ENCODE results near the gene ANTXR2.

DNA sequence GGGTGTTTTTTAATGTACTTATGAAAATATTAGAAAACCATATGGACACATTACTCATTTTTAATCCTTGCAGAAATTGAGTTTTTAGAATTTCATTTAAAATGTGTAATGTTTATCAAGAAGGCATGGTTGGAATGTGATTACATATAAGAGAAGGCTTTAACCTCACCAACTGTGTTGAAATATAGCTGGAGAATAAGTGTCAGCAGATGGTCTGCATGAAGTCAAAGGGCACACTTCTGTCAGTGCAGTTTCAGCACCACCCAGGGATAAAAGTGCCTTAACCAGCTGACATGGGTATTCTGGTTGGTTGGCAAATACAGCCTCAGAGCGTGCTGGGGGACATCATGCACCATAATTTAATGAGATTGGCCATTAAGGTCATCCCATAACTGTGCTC lies 21.2 kb upstream of the ANTXR2 start:
- no peak for TF ChIP-seq POLR2A (IDR thresholded peaks at IDR 0.05; ENCODE audit: insufficient read depth in 1 of 2, low read depth in 2 of 2, low read length in 2 of 2)
- no peak for TF ChIP-seq NFE2 (CRISPR knock-in tag; IDR thresholded peaks at IDR 0.05)
- TF ChIP-seq YEATS2 (CRISPR knock-in tag; IDR thresholded peaks at IDR 0.05; ENCODE audit: borderline replicate concordance) = no peak
- TF ChIP-seq SP2 (CRISPR knock-in tag; IDR thresholded peaks at IDR 0.05) = no peak
- no peak for TF ChIP-seq TAF1 (CRISPR knock-in tag; IDR thresholded peaks at IDR 0.05)
- TF ChIP-seq BHLHE40 (IDR thresholded peaks at IDR 0.05; ENCODE audit: low read length) = no peak

Measured in HepG2 (cell line).